Caco-2 (cell line): ENCODE measurements around the gene ATP1A1. TPM values are rescaled to one million over a fixed set of nuclear protein-coding genes. Genes with fewer than 3 reads are reported as not detected.

Experiments used
- BruUV-seq: library from RNA; stranded (reverse); fragments of 400-500 nt; replicated peaks from 2 replicates; lab custom pipeline; 2021; lab: Mats Ljungman, UMichigan
- CTCF ChIA-PET: fragments of 300-600 bp; sonication (Branson Sonifier 250); formaldehyde crosslinking; loops from one replicate; lab custom pipeline; 2022; ENCODE audit warnings: antibody characterized with exemption; lab: Charles Lee
- POLR2A ChIA-PET: fragments of 300-600 bp; sonication (Branson Sonifier 250); formaldehyde crosslinking; loops from one replicate; lab custom pipeline; 2022; ENCODE audit warnings: antibody characterized with exemption; lab: Charles Lee
- DNase-seq, 2 experiments: peaks; one replicate each; pipeline versions ENCODE4 v3.0.0 to v3.0.0-alpha.2; 2020 to 2022
- H3K27me3 ChIP-seq: replicated peaks from 2 replicates; pipeline ENCODE4 v1.6.0; 2011; ENCODE audit warnings: low read length; ENCODE audit not compliant: control insufficient read depth, insufficient read depth
- H3K36me3 ChIP-seq: 2 replicates; pipeline ENCODE4 v1.5.1; 2011; ENCODE audit warnings: low read length; ENCODE audit not compliant: control insufficient read depth, insufficient read depth
- H3K4me1 ChIP-seq: fragments of 250-450 bp; sonication (Bioruptor Pico); 2 replicates; pipeline ENCODE4 v1.5.1; 2020; ENCODE audit warnings: mild to moderate bottlenecking
- H3K4me3 ChIP-seq: 2 replicates; pipeline ENCODE4 v1.5.1; 2011; ENCODE audit warnings: low read depth, mild to moderate bottlenecking, control low read depth, low read length
- H3K9me3 ChIP-seq: fragments of 250-450 bp; sonication (Bioruptor Pico); 2 replicates; pipeline ENCODE4 v1.5.1; 2020; ENCODE audit warnings: mild to moderate bottlenecking, moderate library complexity
- H3K27ac Mint-ChIP-seq: one replicate; pipeline ENCODE4 v1.8.0; 2022; ENCODE audit warnings: mixed read lengths; ENCODE audit not compliant: unreplicated experiment
- H3K27me3 Mint-ChIP-seq: one replicate; pipeline ENCODE4 v1.8.0; 2022; ENCODE audit warnings: mixed read lengths; ENCODE audit not compliant: insufficient read depth, unreplicated experiment
- H3K36me3 Mint-ChIP-seq: one replicate; pipeline ENCODE4 v1.8.0; 2022; ENCODE audit warnings: mild to moderate bottlenecking, mixed read lengths; ENCODE audit not compliant: insufficient read depth, unreplicated experiment
- H3K4me1 Mint-ChIP-seq: one replicate; pipeline ENCODE4 v1.8.0; 2022; ENCODE audit warnings: low read depth, mixed read lengths; ENCODE audit not compliant: unreplicated experiment
- H3K4me3 Mint-ChIP-seq: one replicate; pipeline ENCODE4 v1.8.0; 2022; ENCODE audit warnings: mild to moderate bottlenecking, moderate library complexity, mixed read lengths; ENCODE audit not compliant: unreplicated experiment
- H3K9me3 Mint-ChIP-seq: one replicate; pipeline ENCODE4 v1.8.0; 2022; ENCODE audit warnings: mixed read lengths; ENCODE audit not compliant: unreplicated experiment
- intact Hi-C: fragments of 100-400 bp; cut with micrococcal nuclease; formaldehyde crosslinking; loops from one replicate; pipeline ENCODE4 v1.10.0; 2022; ENCODE audit not compliant: unreplicated experiment
- total RNA-seq: library from RNA; stranded (reverse); gene quantifications from 2 replicates; pipeline ENCODE4 v1.2.3, GENCODE V29; 2022
- TF ChIP-seq, protein P1 (sequence below), 2 experiments: fragments of 200-600 bp in 1 of 2; IDR thresholded peaks; 1 replicate in 1 of 2; 2 replicates in 1 of 2; pipeline versions ENCODE4 v1.5.1 to v1.8.0; 2011 to 2022; ENCODE audit warnings: antibody characterized with exemption in 1 of 2, control low read depth in 1 of 2, inconsistent platforms in 1 of 2, low read depth in 1 of 2, low read length in 1 of 2, mild to moderate bottlenecking in 1 of 2, moderate library complexity in 1 of 2; ENCODE audit not compliant: insufficient read depth in 1 of 2, severe bottlenecking in 1 of 2, unreplicated experiment in 1 of 2

Gene ATP1A1
- total RNA-seq, 1 experiment from 2014 or later = 508 TPM

DNA sequence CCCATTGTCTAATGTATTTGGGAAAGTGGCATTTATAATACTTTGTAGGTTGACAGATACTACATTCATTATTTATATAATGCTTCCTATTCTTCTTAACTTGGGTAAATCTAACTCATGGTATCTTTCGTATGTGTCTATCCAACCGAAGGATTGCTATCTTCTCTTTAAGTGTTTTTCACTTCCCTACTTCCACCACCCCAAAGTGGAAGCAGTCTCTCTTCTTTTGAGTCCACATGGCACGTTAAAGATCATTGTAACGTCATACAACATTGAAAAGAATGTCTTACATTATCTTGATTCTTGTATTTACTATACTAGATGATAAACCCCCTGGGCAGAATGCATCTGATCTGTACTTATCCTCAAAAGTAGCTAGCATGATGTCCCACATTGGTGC, 21.2 kb downstream of the ATP1A1 start:
- Mint-ChIP-seq H3K4me1 (peaks cover 28% of the 10 kb centered on the region), H3K9me3 (no peaks in the 10 kb centered on the region), H3K27me3 (no peaks in the 10 kb centered on the region), H3K36me3 (peaks cover 87% of the 10 kb centered on the region), H3K4me3 (no peak overlapping the region), H3K27ac (no peak overlapping the region)
- intact Hi-C loops = no loop called here
- BruUV-seq = no TSS peak
- Histone ChIP-seq H3K4me1 (peaks cover 40% of the 10 kb centered on the region), H3K4me3 (no peak overlapping the region), H3K27me3 (no peaks in the 10 kb centered on the region), H3K36me3 (peaks cover 4% of the 10 kb centered on the region), H3K9me3 (no peaks in the 10 kb centered on the region)
- no peak for DNase-seq
- TF ChIP-seq, protein P1, sequence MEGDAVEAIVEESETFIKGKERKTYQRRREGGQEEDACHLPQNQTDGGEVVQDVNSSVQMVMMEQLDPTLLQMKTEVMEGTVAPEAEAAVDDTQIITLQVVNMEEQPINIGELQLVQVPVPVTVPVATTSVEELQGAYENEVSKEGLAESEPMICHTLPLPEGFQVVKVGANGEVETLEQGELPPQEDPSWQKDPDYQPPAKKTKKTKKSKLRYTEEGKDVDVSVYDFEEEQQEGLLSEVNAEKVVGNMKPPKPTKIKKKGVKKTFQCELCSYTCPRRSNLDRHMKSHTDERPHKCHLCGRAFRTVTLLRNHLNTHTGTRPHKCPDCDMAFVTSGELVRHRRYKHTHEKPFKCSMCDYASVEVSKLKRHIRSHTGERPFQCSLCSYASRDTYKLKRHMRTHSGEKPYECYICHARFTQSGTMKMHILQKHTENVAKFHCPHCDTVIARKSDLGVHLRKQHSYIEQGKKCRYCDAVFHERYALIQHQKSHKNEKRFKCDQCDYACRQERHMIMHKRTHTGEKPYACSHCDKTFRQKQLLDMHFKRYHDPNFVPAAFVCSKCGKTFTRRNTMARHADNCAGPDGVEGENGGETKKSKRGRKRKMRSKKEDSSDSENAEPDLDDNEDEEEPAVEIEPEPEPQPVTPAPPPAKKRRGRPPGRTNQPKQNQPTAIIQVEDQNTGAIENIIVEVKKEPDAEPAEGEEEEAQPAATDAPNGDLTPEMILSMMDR (IDR thresholded peaks at IDR 0.05; ENCODE audit: insufficient read depth in 1 of 2, low read depth in 1 of 2, low read length in 1 of 2, severe bottlenecking in 1 of 2, unreplicated experiment in 1 of 2) = no peak
- ChIA-PET POLR2A (no interaction called here), CTCF (interaction anchor here (1.5 kb wide), 1 partner anchor 91 kb away, joined by 4 read pairs; no protein-coding TSS in a partner anchor)

- Histone ChIP-seq H3K4me1 (peaks cover 32% of the 10 kb centered on the region), H3K27me3 (no peaks in the 10 kb centered on the region), H3K9me3 (no peaks in the 10 kb centered on the region), H3K4me3 (no peak overlapping the region), H3K36me3 (peaks cover 4% of the 10 kb centered on the region)
- Mint-ChIP-seq H3K4me1 (peaks cover 17% of the 10 kb centered on the region), H3K9me3 (no peaks in the 10 kb centered on the region), H3K27ac (no peak overlapping the region), H3K4me3 (no peak overlapping the region), H3K36me3 (peaks cover 97% of the 10 kb centered on the region), H3K27me3 (no peaks in the 10 kb centered on the region)
- intact Hi-C loops = no loop called here
- CTCF ChIA-PET = no interaction called here
- no peak for DNase-seq
- no TSS peak for BruUV-seq
- POLR2A ChIA-PET = no interaction called here
- TF ChIP-seq, protein P1 (IDR thresholded peaks at IDR 0.05; ENCODE audit: insufficient read depth in 1 of 2, low read depth in 1 of 2, low read length in 1 of 2, severe bottlenecking in 1 of 2, unreplicated experiment in 1 of 2) = no peak
Measured at GRCh38 chr1:116396769-116397168, 23.7 kb downstream of the ATP1A1 start.

- CTCF ChIA-PET = interaction anchor here (0.7 kb wide), 1 partner anchor 271 kb away, joined by 3 read pairs; no protein-coding TSS in a partner anchor
- Histone ChIP-seq H3K27me3 (no peaks in the 10 kb centered on the region), H3K36me3 (peaks cover 6% of the 10 kb centered on the region), H3K9me3 (no peaks in the 10 kb centered on the region), H3K4me3 (no peak overlapping the region), H3K4me1 (peaks cover 22% of the 10 kb centered on the region)
- POLR2A ChIA-PET = no interaction called here
- BruUV-seq = no TSS peak
- Mint-ChIP-seq H3K9me3 (no peaks in the 10 kb centered on the region), H3K4me1 (peaks cover 19% of the 10 kb centered on the region), H3K4me3 (no peak overlapping the region), H3K27me3 (no peaks in the 10 kb centered on the region), H3K27ac (no peak overlapping the region), H3K36me3 (peaks cover 97% of the 10 kb centered on the region)
- no peak for DNase-seq
- intact Hi-C loops = no loop called here
- TF ChIP-seq, protein P1 (IDR thresholded peaks at IDR 0.05; ENCODE audit: insufficient read depth in 1 of 2, low read depth in 1 of 2, low read length in 1 of 2, severe bottlenecking in 1 of 2, unreplicated experiment in 1 of 2) = no peak
Measured at GRCh38 chr1:116397728-116398127, 24.7 kb downstream of the ATP1A1 start.
